ENCODE results near the gene MAST4. TPM values are rescaled to one million over a fixed set of nuclear protein-coding genes. Genes with fewer than 3 reads are reported as not detected.

Gene MAST4
- total and polyA plus RNA-seq, 2 of the 8 experiments (the other 6 are each of a cell fraction or from before 2014, with no cell fraction given): 1.5 to 2.6 TPM

DNA sequence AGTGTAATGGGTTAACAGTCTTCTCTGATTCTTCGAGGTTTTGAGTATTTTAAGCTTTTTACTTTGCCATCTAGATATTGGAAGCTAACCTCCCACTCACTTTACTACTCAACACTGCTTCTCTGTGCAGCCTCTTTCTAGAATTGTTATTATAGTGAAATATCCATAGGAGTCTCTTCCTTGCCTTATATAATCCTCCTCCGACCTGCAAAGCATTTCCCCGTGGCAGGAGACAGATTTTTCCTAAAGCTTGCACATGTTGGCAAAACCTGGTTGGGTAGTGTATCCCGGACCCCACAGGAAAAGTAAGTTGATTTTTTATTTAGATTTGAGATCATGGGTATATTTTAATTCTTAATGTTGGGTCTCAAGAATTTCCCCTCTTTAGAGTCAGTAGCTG is 351.3 kb downstream of the MAST4 start:
- no peak overlapping the region for H3K18ac ChIP-seq (ENCODE audit: extremely low read depth, low read length)
- H2BK120ac ChIP-seq (replicated peaks; ENCODE audit: low read depth, low read length): no peak overlapping the region
- H2BK12ac ChIP-seq (ENCODE audit: low read depth, low read length): no peak overlapping the region
- H3K14ac ChIP-seq (ENCODE audit: insufficient read length): no peak overlapping the region
- H3K4me3 ChIP-seq (ENCODE audit: extremely low read depth in 1 of 4, insufficient read depth in 2 of 4, low read depth in 3 of 4, low read length in 4 of 4): no peak overlapping the region
- H3K9me3 ChIP-seq (ENCODE audit: insufficient read depth in 2 of 2, low read depth in 1 of 2, low read length in 1 of 2): no peaks in the 10 kb centered on the region
- H3K23me2 ChIP-seq (ENCODE audit: low read depth, low read length): no peaks in the 10 kb centered on the region
- no peak overlapping the region for H3K9ac ChIP-seq (replicated peaks in 1 of 4; ENCODE audit: extremely low read depth in 1 of 4, low read depth in 3 of 4, low read length in 3 of 4)
- no peak overlapping the region for H2BK5ac ChIP-seq (ENCODE audit: low read depth, low read length)
- no peak overlapping the region for H3K23ac ChIP-seq (ENCODE audit: insufficient read length)
- no peaks in the 10 kb centered on the region for H3K27me3 ChIP-seq (replicated peaks in 1 of 4; ENCODE audit: control insufficient read depth in 3 of 4, extremely low read depth in 1 of 4, insufficient read depth in 3 of 4, low read length in 3 of 4)
- no peak overlapping the region for H2AK5ac ChIP-seq (ENCODE audit: low read depth, low read length)
- no peak overlapping the region for H3K56ac ChIP-seq (replicated peaks; ENCODE audit: insufficient read length, low read depth, low read length)
- H3K79me2 ChIP-seq (ENCODE audit: control insufficient read depth in 1 of 2, insufficient read depth in 2 of 2, low read length in 2 of 2): no peaks in the 10 kb centered on the region
- DNase-seq (ENCODE audit: low read depth in 1 of 2, low spot score in 2 of 2): no peak
- H3K4ac ChIP-seq (replicated peaks; ENCODE audit: insufficient read length, low read depth, low read length): no peak overlapping the region
- H4K5ac ChIP-seq (ENCODE audit: insufficient read length, low read depth, low read length): no peak overlapping the region
- H3K27ac ChIP-seq (ENCODE audit: low read depth, low read length): no peak overlapping the region
- peaks cover 0 to 3% (median 1%) of the 10 kb centered on the region in 4 experiments; a peak in 2 of 7 replicates for H3K4me1 ChIP-seq (replicated peaks in 1 of 4; ENCODE audit: control insufficient read depth in 3 of 4, insufficient read depth in 4 of 4, low read length in 3 of 4)
- no peak overlapping the region for H2AFZ ChIP-seq (ENCODE audit: low read length)
- no peak overlapping the region for H4K91ac ChIP-seq (replicated peaks; ENCODE audit: insufficient read length, low read length)
- 82% methylated on average over 4 of the region's 4 CpGs; no CpG with 5 or more reads in 1 of the 2 experiments for WGBS, 2 experiments (ENCODE audit: extremely low coverage in 1 of 2, insufficient coverage in 1 of 2, insufficient read length in 1 of 2, insufficient replicate concordance in 2 of 2, low coverage in 1 of 2, low lambda C conversion rate in 2 of 2, missing lambda C conversion rate in 1 of 2)
- no peak overlapping the region for H2BK20ac ChIP-seq (ENCODE audit: low read length)
- no peaks in the 10 kb centered on the region for H4K20me1 ChIP-seq (replicated peaks in 1 of 2; ENCODE audit: control insufficient read depth in 1 of 2, insufficient read depth in 2 of 2, low read length in 2 of 2)
- ChIA-PET CTCF (ENCODE audit: partially characterized antibody) (interaction anchor here (0.9 to 1.4 kb wide), 2 partner anchors 52 to 210 kb away, joined by 3 read pairs; no protein-coding TSS in a partner anchor), POLR2A (ENCODE audit: partially characterized antibody) (no interaction called here)
- no peaks in the 10 kb centered on the region for H3K79me1 ChIP-seq (ENCODE audit: low read depth, low read length)
- no peak overlapping the region for H2BK15ac ChIP-seq (ENCODE audit: low read length)
- no peak overlapping the region for H4K8ac ChIP-seq (ENCODE audit: extremely low read depth, insufficient read depth, low read length)
- no peak overlapping the region for H3K4me2 ChIP-seq (ENCODE audit: insufficient read depth in 1 of 2, low read depth in 2 of 2, low read length in 2 of 2)
- no peak for FAIRE-seq
- no peaks in the 10 kb centered on the region for H3K36me3 ChIP-seq (ENCODE audit: control insufficient read depth in 2 of 4, insufficient read depth in 4 of 4, low read length in 3 of 4)
- TF ChIP-seq BCL11A (IDR thresholded peaks at IDR 0.05; ENCODE audit: low read depth in 2 of 2, low read length in 2 of 2): no peak
- TF ChIP-seq JUN (IDR thresholded peaks at IDR 0.05; ENCODE audit: low read depth, low read length): no peak
- no peak for TF ChIP-seq EZH2 (IDR thresholded peaks at IDR 0.05; ENCODE audit: low read depth, low read length, severe bottlenecking)
- no peak for TF ChIP-seq SP2 (IDR thresholded peaks at IDR 0.05; ENCODE audit: low read length)
- no peak for TF ChIP-seq TBP (IDR thresholded peaks at IDR 0.05; ENCODE audit: low read depth, low read length)
- no peak for TF ChIP-seq PHF8 (conservative IDR thresholded peaks at IDR 0.05; ENCODE audit: low read depth, low read length)
- TF ChIP-seq, protein P1, sequence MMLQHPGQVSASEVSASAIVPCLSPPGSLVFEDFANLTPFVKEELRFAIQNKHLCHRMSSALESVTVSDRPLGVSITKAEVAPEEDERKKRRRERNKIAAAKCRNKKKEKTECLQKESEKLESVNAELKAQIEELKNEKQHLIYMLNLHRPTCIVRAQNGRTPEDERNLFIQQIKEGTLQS (IDR thresholded peaks at IDR 0.05; ENCODE audit: insufficient read depth, low read depth, low read length): no peak
- TF ChIP-seq, protein P2, sequence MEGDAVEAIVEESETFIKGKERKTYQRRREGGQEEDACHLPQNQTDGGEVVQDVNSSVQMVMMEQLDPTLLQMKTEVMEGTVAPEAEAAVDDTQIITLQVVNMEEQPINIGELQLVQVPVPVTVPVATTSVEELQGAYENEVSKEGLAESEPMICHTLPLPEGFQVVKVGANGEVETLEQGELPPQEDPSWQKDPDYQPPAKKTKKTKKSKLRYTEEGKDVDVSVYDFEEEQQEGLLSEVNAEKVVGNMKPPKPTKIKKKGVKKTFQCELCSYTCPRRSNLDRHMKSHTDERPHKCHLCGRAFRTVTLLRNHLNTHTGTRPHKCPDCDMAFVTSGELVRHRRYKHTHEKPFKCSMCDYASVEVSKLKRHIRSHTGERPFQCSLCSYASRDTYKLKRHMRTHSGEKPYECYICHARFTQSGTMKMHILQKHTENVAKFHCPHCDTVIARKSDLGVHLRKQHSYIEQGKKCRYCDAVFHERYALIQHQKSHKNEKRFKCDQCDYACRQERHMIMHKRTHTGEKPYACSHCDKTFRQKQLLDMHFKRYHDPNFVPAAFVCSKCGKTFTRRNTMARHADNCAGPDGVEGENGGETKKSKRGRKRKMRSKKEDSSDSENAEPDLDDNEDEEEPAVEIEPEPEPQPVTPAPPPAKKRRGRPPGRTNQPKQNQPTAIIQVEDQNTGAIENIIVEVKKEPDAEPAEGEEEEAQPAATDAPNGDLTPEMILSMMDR (IDR thresholded peaks at IDR 0.05; ENCODE audit: control extremely low read depth in 1 of 3, insufficient read depth in 1 of 3, low read depth in 1 of 3, low read length in 3 of 3): no peak
- no peak for TF ChIP-seq KDM5A (IDR thresholded peaks at IDR 0.05; ENCODE audit: low read length)

All from H1 (cell line).